Lower leg skin (tissue), 3 donors: Measurements from ENCODE around the gene POLR3GL.

Source experiments
- POLR2A ChIP-seq, 2 donors: fragments of 450-650 bp; IDR thresholded peaks; one replicate each; pipeline ENCODE4 v1.6.1; 2016 to 2017; ENCODE audit warnings: antibody characterized with exemption in 2 of 2, mild to moderate bottlenecking in 1 of 2, moderate library complexity in 1 of 2
- TF ChIP-seq, protein P1 (sequence below), 3 donors: fragments of 450-650 bp; IDR thresholded peaks; one replicate each; pipeline ENCODE4 v1.5.1; 2016; ENCODE audit warnings: antibody characterized with exemption in 3 of 3, mild to moderate bottlenecking in 3 of 3, moderate library complexity in 2 of 3

DNA sequence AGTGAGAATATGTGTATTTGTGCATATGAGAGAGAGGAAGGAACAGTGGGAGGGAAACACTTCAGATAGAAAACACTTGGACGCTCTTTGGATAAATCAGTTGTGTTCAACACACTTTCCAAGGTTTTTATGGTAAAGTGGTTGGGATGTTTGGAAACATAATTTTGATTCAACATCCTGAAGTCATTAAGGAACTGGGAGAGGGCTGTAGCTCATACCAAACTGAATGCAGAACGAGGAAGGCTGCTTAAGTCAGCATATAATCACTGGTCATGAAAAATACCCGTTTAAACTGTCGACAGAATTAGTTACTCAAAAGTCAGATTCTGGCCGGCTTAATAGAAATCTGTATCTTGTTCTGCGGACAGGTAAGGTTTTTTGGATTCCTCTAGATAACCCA lies 21.6 kb upstream of the POLR3GL start:
- TF ChIP-seq, protein P1, sequence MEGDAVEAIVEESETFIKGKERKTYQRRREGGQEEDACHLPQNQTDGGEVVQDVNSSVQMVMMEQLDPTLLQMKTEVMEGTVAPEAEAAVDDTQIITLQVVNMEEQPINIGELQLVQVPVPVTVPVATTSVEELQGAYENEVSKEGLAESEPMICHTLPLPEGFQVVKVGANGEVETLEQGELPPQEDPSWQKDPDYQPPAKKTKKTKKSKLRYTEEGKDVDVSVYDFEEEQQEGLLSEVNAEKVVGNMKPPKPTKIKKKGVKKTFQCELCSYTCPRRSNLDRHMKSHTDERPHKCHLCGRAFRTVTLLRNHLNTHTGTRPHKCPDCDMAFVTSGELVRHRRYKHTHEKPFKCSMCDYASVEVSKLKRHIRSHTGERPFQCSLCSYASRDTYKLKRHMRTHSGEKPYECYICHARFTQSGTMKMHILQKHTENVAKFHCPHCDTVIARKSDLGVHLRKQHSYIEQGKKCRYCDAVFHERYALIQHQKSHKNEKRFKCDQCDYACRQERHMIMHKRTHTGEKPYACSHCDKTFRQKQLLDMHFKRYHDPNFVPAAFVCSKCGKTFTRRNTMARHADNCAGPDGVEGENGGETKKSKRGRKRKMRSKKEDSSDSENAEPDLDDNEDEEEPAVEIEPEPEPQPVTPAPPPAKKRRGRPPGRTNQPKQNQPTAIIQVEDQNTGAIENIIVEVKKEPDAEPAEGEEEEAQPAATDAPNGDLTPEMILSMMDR (IDR thresholded peaks at IDR 0.05), result no peak
- no peak for TF ChIP-seq POLR2A (IDR thresholded peaks at IDR 0.05)
